Measurements from ENCODE around the gene HMGCLL1. TPM values are rescaled to one million over a fixed set of nuclear protein-coding genes. Genes with fewer than 3 reads are reported as not detected.

HMGCLL1 gene
- total RNA-seq, 2 experiments from 2014 or later = not detected

GRCh38 chr6:55443238-55444134 lies 135.5 kb downstream of the HMGCLL1 start:
- intact Hi-C loops (cut with micrococcal nuclease) = no loop called here
- H3K27ac Mint-ChIP-seq = no peak overlapping the region

DNA sequence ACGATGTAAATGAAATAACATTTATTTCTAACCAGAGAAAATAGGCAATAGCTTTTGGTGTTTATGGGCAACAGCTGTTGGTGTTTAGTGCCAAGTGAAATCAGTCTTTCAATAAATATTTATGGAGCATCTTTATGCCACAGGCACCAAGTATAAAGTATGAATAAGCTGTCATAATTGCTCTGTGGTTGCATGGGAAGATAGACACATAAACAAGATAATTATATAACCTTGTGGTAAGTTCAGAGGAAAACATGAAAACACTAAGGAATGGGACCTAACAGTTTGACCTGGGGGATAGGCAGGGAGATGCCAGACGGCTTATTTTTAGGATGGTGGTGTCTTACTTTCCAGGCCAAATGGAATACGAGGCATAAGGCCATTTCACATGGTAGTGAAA lies 140.8 kb downstream of the HMGCLL1 start:
- ChIA-PET CTCF (no interaction called here), POLR2A (no interaction called here)
- H3K9me3 Mint-ChIP-seq = no peaks in the 10 kb centered on the region
- no peaks in the 10 kb centered on the region for H3K36me3 Mint-ChIP-seq (ENCODE audit: low read depth)
- H3K27me3 Mint-ChIP-seq = no peaks in the 10 kb centered on the region
- no peak overlapping the region for H3K4me3 Mint-ChIP-seq
- ATAC-seq (no peak), DNase-seq (no peak)
- H3K27ac Mint-ChIP-seq = no peak overlapping the region
- TF ChIP-seq, protein P1, sequence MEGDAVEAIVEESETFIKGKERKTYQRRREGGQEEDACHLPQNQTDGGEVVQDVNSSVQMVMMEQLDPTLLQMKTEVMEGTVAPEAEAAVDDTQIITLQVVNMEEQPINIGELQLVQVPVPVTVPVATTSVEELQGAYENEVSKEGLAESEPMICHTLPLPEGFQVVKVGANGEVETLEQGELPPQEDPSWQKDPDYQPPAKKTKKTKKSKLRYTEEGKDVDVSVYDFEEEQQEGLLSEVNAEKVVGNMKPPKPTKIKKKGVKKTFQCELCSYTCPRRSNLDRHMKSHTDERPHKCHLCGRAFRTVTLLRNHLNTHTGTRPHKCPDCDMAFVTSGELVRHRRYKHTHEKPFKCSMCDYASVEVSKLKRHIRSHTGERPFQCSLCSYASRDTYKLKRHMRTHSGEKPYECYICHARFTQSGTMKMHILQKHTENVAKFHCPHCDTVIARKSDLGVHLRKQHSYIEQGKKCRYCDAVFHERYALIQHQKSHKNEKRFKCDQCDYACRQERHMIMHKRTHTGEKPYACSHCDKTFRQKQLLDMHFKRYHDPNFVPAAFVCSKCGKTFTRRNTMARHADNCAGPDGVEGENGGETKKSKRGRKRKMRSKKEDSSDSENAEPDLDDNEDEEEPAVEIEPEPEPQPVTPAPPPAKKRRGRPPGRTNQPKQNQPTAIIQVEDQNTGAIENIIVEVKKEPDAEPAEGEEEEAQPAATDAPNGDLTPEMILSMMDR (IDR thresholded peaks at IDR 0.05) = no peak
- intact Hi-C loops (cut with micrococcal nuclease) = no loop called here
- no peaks in the 10 kb centered on the region for H3K4me1 Mint-ChIP-seq (ENCODE audit: low read depth)

More at GRCh38 chr6:55443238-55444134, 135.5 kb downstream of the HMGCLL1 start:
- Mint-ChIP-seq H3K4me3 (no peak overlapping the region), H3K27me3 (no peaks in the 10 kb centered on the region), H3K36me3 (ENCODE audit: low read depth) (no peaks in the 10 kb centered on the region), H3K9me3 (peaks cover 3% of the 10 kb centered on the region), H3K4me1 (ENCODE audit: low read depth) (no peaks in the 10 kb centered on the region)
- ChIA-PET POLR2A (no interaction called here), CTCF (no interaction called here)
- TF ChIP-seq, protein P1 (IDR thresholded peaks at IDR 0.05) = no peak
- no peak for DNase-seq
- no peak for ATAC-seq

DNA sequence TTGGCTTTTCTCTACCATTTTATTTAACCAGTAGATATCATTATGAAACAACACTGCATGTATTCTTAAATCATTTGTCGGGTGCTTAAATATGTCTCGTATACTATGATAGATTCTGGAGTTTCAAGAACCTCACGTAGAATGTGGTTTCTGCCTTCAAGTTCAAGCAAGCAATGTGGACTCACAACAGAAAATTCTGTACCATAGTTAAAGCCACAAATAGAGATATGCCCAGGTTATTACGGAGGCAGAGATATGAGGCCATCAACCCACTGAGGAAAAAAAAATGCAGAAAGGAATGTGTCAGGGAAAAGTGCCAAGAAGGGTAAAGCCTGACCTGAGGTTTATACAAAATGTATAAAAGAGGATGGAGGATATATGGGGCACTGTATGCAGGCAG lies 141.9 kb downstream of the HMGCLL1 start:
- ATAC-seq = no peak
- Mint-ChIP-seq H3K4me3 (no peak overlapping the region), H3K4me1 (ENCODE audit: low read depth) (no peaks in the 10 kb centered on the region), H3K27ac (no peak overlapping the region), H3K36me3 (ENCODE audit: low read depth) (no peaks in the 10 kb centered on the region), H3K27me3 (no peaks in the 10 kb centered on the region), H3K9me3 (no peaks in the 10 kb centered on the region)
- CTCF ChIA-PET = no interaction called here
- POLR2A ChIA-PET = no interaction called here
- intact Hi-C loops (cut with micrococcal nuclease) = no loop called here
- no peak for DNase-seq
- TF ChIP-seq, protein P1 (IDR thresholded peaks at IDR 0.05) = no peak

DNA sequence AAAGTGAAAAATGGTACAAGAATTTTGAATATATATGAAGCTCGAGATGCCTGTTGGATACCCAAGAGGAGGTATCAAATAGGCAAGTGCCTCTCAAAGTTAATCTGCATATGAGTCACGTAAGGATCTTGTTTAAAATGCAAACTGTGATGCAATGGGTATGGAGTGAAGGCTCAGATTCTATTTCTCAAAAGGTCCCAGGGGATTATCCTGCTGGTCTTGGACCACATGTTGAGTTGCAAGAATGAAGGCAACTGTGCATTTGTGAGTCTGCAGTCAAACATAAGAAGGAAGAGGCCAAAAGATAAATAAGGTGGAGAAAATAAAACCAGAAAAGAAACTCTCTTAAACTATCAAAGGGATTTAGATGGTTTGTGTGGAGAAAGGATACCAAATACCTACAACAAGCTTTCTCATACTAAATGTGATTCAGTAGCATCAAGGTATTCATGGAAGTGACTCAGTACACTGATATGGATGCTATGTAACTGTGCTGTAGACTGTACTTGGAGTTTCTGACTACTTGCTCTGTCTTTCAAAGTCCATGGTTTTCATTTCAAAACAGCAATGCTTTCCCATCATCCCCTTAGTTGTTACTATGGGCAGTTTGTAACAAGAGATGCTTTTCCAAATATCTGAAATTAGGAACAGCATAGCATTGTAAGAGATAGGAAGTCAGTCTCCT lies 145.4 kb downstream of the HMGCLL1 start:
- CTCF ChIA-PET = no interaction called here

More for the DNA sequence above, 145.4 kb downstream of the HMGCLL1 start:
- Mint-ChIP-seq H3K27me3 (no peaks in the 10 kb centered on the region), H3K27ac (no peak overlapping the region), H3K4me1 (ENCODE audit: low read depth) (no peaks in the 10 kb centered on the region), H3K4me3 (no peak overlapping the region), H3K9me3 (no peaks in the 10 kb centered on the region), H3K36me3 (ENCODE audit: low read depth) (no peaks in the 10 kb centered on the region)
- ATAC-seq (no peak), DNase-seq (no peak)
- POLR2A ChIA-PET = no interaction called here
- intact Hi-C loops (cut with micrococcal nuclease) = no loop called here
- TF ChIP-seq, protein P1 (IDR thresholded peaks at IDR 0.05) = no peak
